ENCODE results near the gene KCTD8.

Gene KCTD8

GRCh38 chr4:44448521-44449461, at the start of gene KCTD8:
KCTD8 (minus strand) TSS chr4:44448809.
- DNase-seq, result no peak

- no peak for DNase-seq
These were observed 46.4 kb upstream of the KCTD8 start for GRCh38 chr4:44494810-44495701.

- DNase-seq, result no peak
These were observed 45.3 kb upstream of the KCTD8 start for GRCh38 chr4:44493924-44494323.

GRCh38 chr4:44487341-44487740, 38.7 kb upstream of the KCTD8 start:
- no peak for DNase-seq

- DNase-seq, result no peak
These were observed 31.1 kb upstream of the KCTD8 start for GRCh38 chr4:44479731-44480130.

- DNase-seq, result no peak
These were observed 13.7 kb upstream of the KCTD8 start for GRCh38 chr4:44462259-44462658.

GRCh38 chr4:44447563-44448504, 775 bp downstream of the KCTD8 start:
- no peak for DNase-seq

- no peak for DNase-seq
These were observed 1.6 kb downstream of the KCTD8 start for GRCh38 chr4:44446801-44447562.

GRCh38 chr4:44446191-44446590, 2.4 kb downstream of the KCTD8 start:
- DNase-seq, result no peak

GRCh38 chr4:44438687-44439086, 9.9 kb downstream of the KCTD8 start:
- no peak for DNase-seq

- DNase-seq, result no peak
These were observed 14.4 kb downstream of the KCTD8 start for GRCh38 chr4:44434247-44434646.

- no peak for DNase-seq
These were observed 22.9 kb downstream of the KCTD8 start for GRCh38 chr4:44425614-44426208.

GRCh38 chr4:44422912-44423311, 25.7 kb downstream of the KCTD8 start:
- DNase-seq, result no peak

- no peak for DNase-seq
These were observed 27.1 kb downstream of the KCTD8 start for GRCh38 chr4:44421330-44422065.

- DNase-seq, result no peak
These were observed 33.4 kb downstream of the KCTD8 start for GRCh38 chr4:44415251-44415650.

GRCh38 chr4:44368413-44369167, 80.0 kb downstream of the KCTD8 start:
- DNase-seq, result no peak

- no peak for DNase-seq
These were observed 94.4 kb downstream of the KCTD8 start for GRCh38 chr4:44354172-44354571.

GRCh38 chr4:44351069-44351468, 97.5 kb downstream of the KCTD8 start:
- no peak for DNase-seq

- DNase-seq, result no peak
These were observed 105.8 kb downstream of the KCTD8 start for GRCh38 chr4:44342800-44343199.

- no peak for DNase-seq
These were observed 121.9 kb downstream of the KCTD8 start for GRCh38 chr4:44326741-44327140.
